COR-L47 (cell line): Measurements from ENCODE around the gene GLRA1.

Source experiments
- DNase-seq: peaks from one replicate; lab custom pipeline; 2025; lab: John Stamatoyannopoulos, UW

Gene GLRA1

DNA sequence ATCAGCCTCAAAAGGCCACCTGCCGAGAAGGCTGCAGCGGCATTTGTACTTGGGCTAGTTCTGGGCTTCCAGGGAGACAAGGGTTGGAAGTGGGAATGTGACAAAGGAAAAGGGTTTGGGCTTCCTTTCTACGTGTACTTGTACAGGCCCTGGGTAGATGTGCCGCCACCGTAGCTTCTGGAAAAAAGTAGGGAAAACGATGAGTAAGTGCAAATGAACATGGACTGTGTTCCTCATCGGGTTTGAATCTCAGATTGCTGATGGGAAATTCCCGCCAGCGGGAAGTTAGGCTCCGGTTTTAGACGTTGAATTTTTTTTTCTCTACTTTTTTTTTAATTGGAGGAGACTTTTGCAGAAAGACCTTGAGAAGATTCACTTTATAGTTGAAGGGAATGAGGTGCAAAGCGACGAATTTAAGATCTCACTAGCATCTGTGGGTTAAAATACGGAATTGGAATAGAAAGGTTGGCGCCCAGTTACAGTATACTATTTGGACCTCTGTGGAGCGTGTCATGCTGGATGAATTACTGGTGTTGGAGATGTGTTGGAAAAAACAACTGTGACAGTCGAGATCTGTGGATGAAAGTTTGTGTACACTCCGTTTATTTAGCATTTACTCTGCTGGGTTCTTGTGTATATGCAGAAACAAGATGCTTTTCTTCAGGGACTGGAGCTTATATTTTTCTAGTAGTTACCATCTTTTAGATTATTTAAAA, 151.6 kb downstream of the GLRA1 start:
- DNase-seq: no peak
